Fibroblast of skin of back (primary cell): Measurements from ENCODE around the gene FKBP1B. TPM values are rescaled to one million over a fixed set of nuclear protein-coding genes. Genes with fewer than 3 reads are reported as not detected.
"Not testable (repeated sequence)": the region's sequence is repeated elsewhere in the genome, so short reads cannot be mapped to it uniquely, and the experiment has no call there.

Experiments
- DNase-seq: peaks from one replicate; pipeline ENCODE4 v3.0.0-alpha.2; 2013
- polyA plus RNA-seq, 2 experiments: library from polyadenylated mRNA; unstranded; fragments of 120-200 nt; gene quantifications; one replicate each; pipeline ENCODE4 v1.2.1, GENCODE V29; 2013; ENCODE audit not compliant: insufficient read length in 2 of 2

Gene FKBP1B
- polyA plus RNA-seq (2013, experiment 1 of 2; ENCODE audit: insufficient read length) = 5.6 TPM
- 5.9 TPM for polyA plus RNA-seq (2013, experiment 2 of 2; ENCODE audit: insufficient read length)

DNA sequence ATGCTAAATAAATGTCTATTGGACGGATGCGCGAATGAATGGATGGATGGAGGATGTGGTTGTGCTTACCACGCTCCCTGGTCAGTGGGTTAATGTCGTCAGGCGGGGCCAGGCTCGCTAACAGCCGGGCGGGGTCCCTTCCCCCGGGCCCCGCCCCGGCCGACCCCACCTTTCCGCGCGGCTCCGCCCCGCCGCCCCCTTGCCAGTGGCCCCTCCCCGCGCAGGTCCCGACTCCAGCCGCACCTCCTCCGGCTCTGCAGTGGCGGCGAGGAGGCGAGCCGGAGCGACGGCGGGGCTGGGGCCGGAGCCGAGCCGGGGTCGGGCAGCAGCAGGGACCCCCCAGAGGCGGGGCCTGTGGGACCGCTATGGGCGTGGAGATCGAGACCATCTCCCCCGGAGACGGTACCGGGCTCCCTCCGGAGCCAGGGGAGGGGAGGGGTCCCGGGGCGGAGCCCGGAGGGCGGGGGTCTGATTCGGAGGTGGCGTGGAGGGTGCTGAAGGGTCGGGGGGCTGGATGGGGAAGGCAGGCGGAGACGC is at the start of gene FKBP1B:
Gene FKBP1B, plus strand, starts transcription at position 257 of the 537 bp plus-strand sequence. Its CDS starts 109 bp downstream, at position 366.
- peak; percentile 53 for DNase-seq

DNA sequence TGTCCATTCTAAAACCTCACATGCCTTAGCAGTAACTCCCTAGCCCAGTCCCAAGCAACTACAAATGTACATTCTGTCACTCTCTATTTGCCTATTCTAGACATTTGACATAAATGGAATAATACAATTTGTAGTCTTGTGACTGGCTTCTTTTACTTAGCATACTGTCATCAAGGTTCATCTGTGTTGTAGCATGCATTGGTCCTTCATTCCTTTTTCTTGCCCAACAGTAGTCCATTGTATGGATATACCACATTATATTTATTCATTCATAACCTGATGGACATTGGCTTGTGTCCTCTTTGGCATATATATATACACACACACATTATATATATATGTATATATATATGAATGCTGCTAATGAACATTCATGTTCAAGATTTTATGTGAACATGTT is 41.8 kb upstream of the FKBP1B start:
- no peak for DNase-seq

- DNase-seq = no peak
Observed at GRCh38 chr2:24008672-24009366, 40.7 kb upstream of the FKBP1B start.

- no peak for DNase-seq
Observed at GRCh38 chr2:24009367-24009679, 40.2 kb upstream of the FKBP1B start.

DNA sequence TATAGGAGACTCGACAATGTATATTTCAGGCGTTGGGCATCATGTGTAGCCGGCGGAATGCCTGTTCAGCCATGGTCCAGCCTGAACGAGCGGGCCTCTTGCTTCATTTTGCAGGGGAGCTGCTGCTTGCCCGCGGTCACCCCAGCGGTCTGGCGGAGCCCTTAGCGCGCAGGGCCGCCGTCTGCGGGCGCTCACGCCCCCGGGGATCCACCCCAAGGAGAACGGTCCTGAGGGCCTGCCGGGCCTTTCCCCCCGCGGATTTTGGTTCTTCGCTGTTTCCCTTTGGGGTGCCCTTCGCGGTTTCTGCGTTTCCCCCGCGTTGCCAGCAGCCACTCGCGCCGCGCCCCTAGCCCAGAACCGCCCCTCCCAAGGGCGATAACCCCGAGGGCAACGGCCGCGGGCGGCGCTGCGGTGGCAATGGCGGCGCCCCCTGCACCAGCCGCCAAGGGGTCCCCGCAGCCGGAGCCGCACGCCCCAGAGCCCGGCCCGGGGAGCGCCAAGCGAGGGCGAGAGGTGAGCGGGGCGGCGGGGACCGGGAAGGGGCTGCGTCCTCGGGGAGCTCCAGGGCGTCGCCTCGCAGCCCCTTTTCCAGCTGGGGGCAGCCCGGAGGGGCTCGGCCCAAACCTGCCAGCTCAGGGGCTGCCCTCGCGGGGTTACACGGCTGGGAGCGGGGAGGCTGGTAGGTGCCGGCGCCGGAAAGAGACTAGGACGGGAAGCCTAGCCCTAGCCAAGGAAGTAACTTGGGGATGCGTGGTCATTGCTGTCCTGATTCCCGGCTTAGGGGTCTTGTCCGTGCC is 39.7 kb upstream of the FKBP1B start, which contains the start of gene MFSD2B:
Gene MFSD2B, plus strand, starts transcription at position 406 of the 797 bp plus-strand sequence. Its CDS starts 12 bp downstream, at position 418.
- no peak for DNase-seq

DNA sequence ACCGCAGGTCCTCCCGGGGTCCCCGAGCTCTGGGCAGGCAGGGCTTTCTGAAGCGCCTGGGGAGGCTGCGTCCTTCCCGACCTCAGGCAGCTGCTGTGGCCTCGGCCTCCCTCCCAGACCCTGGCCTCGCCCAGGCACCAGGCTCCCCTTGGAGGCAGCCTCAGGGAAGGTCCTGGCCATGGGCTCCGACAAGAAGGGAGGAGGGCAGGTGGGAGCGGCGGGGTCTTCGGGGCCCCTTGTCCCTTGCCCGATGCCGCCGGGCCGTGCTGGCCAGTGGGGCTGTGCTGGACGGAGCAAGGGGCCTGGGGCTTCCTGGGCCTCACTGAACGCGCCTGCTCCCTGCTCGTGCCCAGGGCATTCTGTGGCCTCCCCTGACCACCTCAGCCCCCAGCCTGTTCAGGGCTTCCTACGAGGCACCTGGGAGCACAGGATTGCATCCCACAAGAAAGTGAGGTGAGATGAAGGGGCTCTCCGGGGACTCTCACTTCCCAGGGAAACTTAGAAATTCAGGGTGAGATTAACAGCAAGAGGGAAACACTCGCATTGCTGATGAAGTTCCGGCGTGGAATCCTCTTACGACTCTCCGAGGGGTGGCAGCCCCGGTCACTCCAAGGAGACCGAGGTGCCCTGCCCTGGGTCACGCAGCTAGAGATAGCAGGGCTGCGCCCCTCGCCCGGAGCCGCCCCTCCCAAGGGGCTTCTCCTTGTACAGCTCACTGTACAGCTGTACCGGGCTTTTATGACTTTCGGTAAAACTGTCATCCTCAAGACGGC is 38.9 kb upstream of the FKBP1B start:
- no peak for DNase-seq

DNA sequence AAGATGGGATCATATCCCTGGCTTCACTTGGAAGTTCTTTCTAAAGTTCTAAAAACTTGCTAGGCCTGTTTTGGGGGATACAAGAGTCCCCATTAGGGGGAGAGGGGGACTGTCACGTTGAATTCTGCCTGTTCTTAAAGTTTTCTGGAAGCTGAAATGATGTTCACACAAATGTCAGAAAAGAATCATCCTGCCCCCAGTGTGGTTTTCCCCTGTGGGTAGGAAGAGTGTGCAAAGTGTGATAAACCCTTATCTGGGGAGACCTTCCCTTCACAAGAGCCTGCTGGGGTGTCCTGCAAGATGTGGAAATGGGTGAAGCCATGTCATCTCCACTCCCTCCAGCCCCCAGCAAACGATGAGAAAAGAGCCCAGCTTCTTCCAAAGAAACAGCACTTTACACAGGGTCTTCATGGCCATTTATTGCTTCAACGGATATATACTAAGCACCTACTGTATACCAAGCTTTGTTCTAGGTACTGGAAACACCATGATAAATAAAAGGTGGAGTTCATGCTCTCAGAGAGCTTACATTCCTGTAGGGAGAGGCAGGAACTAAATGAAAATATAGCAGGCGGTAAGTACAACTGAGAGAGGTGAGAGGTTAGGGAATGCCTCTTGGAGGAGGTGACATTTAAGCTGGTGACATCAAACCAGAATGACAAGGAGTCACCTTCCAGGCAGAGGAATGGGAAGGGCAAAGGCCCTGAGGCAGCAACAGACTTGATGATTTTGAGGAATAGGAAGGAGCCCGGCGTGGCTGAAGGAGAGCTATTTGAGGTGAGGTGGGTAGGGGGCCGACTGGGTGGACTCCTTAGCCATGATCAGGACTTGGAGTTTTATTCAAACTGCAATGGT is 38.1 kb upstream of the FKBP1B start:
- DNase-seq = no peak

DNA sequence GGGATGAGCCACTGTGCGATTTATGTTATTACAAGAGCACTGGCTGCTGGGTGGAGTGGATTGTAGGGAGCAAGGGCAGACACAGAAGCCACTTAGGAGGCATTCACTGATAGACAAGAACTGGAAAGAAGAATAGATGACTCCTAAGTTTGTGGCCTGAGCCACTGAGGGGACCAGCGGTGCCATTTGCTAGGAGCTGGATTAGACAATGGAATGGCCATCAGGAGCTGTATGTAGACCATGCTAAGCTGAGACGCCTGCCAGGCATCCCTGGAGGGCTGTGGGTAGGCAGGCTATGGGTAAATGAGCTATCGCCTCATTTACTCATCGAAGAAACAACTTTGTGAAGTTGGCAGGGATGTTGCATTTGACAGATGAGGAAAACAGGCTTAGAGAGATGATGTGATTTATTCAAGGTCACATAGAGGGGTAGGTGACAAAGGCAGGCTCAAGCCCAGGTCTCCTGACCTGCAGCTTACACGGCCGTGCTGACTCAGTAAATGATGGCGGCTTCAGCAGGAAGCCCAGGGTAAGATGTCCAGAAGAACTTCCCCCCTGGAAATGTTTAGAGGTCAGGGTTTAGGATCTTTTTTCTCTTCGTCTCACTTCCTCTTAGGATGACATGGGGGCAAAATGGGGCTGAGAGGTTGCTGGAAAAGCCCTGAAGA is 36.9 kb upstream of the FKBP1B start:
- DNase-seq = no peak

- DNase-seq = not testable (repeated sequence)
Observed at GRCh38 chr2:24014902-24015301, 34.6 kb upstream of the FKBP1B start.

DNA sequence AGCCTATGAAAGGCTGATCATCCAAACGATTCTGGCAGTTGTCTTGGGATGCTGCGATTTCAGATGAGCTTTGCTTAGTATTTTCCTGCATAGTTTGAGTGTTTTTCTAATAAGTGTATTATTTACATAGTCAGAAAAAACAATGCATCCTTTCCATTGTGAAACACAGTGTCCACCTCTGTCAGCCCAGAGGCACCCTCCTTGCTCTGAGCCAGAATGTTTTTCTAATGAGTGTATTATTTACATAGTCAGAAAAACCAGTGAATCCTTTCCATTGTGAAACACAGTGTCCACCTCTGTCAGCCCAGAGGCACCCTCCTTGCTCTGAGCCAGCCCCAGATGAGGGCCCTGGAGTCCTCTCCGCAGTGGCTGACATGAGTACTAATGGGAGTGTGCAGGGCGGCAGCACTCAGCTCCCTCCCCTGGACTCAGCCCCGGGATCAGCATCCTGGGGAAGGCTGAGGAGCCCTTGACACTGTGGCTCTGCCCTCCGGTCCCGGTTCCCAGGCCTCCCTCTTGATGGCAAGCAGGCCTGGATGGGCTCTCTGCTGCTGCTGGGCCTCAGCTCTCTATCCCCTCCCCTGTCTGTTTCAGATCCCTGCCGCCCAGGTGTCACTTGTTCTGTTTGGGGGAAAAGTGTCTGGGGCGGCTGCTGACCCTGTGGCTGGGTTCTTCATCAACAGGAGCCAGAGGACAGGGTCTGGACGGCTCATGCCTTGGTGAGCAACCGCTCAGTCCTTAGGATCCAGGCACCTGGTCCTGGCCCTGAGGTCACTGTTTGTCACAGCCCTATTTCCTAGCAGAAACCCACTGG is 33.8 kb upstream of the FKBP1B start:
- DNase-seq = peak; percentile 86

DNA sequence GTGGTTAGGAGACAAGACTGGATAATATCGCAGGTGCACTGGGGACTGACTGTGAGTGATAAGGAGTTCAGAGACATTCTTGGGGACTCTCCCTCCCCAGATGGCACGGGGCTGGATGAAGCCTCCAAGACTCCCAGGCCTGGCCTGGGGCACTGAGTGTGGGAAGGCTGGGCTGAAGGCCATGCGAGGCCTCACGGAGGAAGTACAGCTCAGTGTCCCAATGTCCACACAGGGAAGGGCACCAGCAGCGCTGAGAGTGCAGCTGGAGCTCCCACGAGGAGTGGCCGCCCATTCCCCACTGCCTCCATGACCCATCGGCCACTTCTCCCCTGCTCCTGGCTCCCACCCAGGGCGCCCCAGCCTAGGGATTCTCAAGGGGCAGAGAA is 33.2 kb upstream of the FKBP1B start:
- no peak for DNase-seq

DNA sequence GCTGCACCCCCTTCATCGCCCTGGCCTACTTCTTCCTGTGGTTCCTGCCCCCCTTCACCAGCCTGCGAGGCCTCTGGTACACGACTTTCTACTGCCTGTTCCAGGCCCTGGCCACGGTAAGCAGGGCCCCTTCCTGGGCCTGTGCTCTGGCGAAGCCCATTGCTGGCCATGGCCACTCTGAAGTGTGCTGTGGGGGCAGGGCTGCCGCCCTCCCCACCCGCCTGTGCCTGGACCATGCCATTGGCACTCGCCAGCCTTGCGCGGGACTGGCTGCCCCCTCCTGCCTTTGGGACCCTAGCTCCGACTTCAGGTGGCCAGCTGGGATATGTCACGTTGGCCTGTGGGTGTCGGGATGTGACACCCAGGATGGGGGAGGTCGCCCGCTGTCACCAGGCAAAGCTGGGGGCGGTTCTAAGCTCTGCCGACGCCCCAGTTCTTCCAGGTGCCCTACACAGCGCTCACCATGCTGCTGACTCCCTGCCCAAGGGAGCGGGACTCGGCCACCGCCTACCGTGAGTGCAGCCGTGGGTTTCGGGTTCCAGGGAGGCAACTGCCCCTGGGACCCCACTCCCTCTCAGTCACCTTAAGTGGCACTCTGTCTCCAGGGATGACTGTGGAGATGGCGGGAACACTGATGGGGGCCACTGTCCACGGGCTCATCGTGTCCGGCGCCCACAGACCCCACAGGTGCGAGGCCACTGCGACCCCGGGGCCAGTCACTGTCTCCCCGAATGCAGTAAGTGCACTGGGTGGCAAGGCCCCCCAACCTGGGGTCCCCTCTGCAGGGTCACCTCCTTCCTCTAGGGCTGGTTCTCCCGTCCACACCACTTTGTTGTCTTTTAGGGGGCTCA is 32.5 kb upstream of the FKBP1B start:
- no peak for DNase-seq

- no peak for DNase-seq
Observed at GRCh38 chr2:24017711-24018110, 31.8 kb upstream of the FKBP1B start.

- DNase-seq = no peak
Observed at GRCh38 chr2:24018241-24018640, 31.3 kb upstream of the FKBP1B start.

GRCh38 chr2:24019729-24020128 is 29.8 kb upstream of the FKBP1B start:
- DNase-seq = no peak

GRCh38 chr2:24020244-24020643 is 29.3 kb upstream of the FKBP1B start:
- DNase-seq = no peak

- no peak for DNase-seq
Observed at GRCh38 chr2:24021122-24021998, 28.2 kb upstream of the FKBP1B start.

DNA sequence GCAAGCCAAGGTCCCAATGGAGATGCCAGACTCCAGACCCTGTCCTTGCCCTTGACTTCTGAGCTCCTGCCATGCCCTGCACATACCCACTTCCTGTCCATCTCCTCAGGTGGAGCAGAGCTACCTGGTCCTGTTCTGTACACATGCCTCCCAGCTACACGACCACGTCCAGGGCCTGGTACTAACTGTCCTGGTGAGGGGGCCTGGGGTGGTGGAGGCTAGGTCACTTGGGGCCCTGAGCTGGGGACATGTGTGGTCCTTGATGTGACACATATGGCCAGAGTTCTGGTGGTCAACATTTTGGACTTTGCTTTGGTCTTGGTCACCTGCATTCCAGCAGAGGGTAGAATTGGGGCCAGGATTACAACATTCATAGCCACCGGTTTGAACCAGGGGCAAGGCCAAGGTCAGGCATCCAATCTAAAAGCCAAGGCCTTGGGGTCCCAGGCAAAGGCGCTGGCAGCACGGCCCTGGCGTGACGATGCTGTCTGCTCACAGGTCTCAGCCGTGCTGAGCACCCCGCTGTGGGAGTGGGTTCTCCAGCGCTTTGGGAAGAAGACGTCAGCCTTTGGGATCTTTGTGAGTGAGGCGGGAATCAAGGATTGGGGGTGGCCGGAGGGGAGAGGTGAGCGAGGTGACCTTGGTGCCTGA is 27.1 kb upstream of the FKBP1B start:
- DNase-seq = no peak
